Tibial nerve (tissue), 3 donors: Measurements from ENCODE around the gene MARK2.

ENCODE experiments used
- CTCF ChIP-seq, 5 experiments: fragments of 200-600 bp in 3 of 5; fragments of 450-650 bp in 2 of 5; sonication (generic) in 3 of 5; IDR thresholded peaks; one replicate each; pipeline ENCODE4 v1.5.1; 2016 to 2019; ENCODE audit warnings: antibody characterized with exemption in 5 of 5, mild to moderate bottlenecking in 3 of 5, moderate library complexity in 2 of 5
- POLR2A ChIP-seq, 2 donors: fragments of 450-650 bp; IDR thresholded peaks; one replicate each; pipeline ENCODE4 v1.6.1; 2017; ENCODE audit warnings: antibody characterized with exemption in 2 of 2, mild to moderate bottlenecking in 2 of 2, moderate library complexity in 2 of 2

- TF ChIP-seq CTCF (IDR thresholded peaks at IDR 0.05) (no peak), POLR2A (IDR thresholded peaks at IDR 0.05) (no peak)
Observed at GRCh38 chr11:63901660-63902059, 62.8 kb downstream of the MARK2 start.
